Activated naive CD4-positive, alpha-beta T cell treated with anti-CD3 and anti-CD28 coated beads for 36 hours (primary cell): Measurements from ENCODE around the gene HLCS. TPM values are rescaled to one million over a fixed set of nuclear protein-coding genes. Genes with fewer than 3 reads are reported as not detected.
"Not testable (repeated sequence)": the region's sequence is repeated elsewhere in the genome, so short reads cannot be mapped to it uniquely, and the experiment has no call there.

Source experiments
- CTCF ChIA-PET: fragments of 350-600 bp; sonication (Branson Sonifier 250); formaldehyde crosslinking; loops from one replicate; lab custom pipeline; 2021; ENCODE audit warnings: antibody characterized with exemption; lab: Charles Lee
- DNase-seq: peaks from one replicate; pipeline ENCODE4 v3.0.0-alpha.2; 2020
- H3K27ac Mint-ChIP-seq: one replicate; pipeline ENCODE4 v1.8.0; 2021; ENCODE audit warnings: mild to moderate bottlenecking, mixed read lengths
- H3K27me3 Mint-ChIP-seq: one replicate; pipeline ENCODE4 v1.8.0; 2021; ENCODE audit warnings: low read depth, mixed read lengths
- H3K36me3 Mint-ChIP-seq: one replicate; pipeline ENCODE4 v1.8.0; 2021; ENCODE audit warnings: low read depth, mixed read lengths
- H3K4me1 Mint-ChIP-seq: one replicate; pipeline ENCODE4 v1.8.0; 2021; ENCODE audit warnings: low read depth, mixed read lengths
- H3K4me3 Mint-ChIP-seq: one replicate; pipeline ENCODE4 v1.8.0; 2021; ENCODE audit warnings: mild to moderate bottlenecking, moderate library complexity, mixed read lengths
- H3K9me3 Mint-ChIP-seq: one replicate; pipeline ENCODE4 v1.8.0; 2021; ENCODE audit warnings: mixed read lengths
- intact Hi-C: fragments of 100-400 bp; cut with micrococcal nuclease; formaldehyde crosslinking; loops from one replicate; pipeline ENCODE4 v1.15.1; 2023
- total RNA-seq, 2 experiments: library from RNA; stranded (reverse); gene quantifications; one replicate each; pipeline ENCODE4 v1.2.3, GENCODE V29; 2021

HLCS gene
- total RNA-seq, 2 experiments from 2014 or later, result 12.5 to 12.6 TPM

DNA sequence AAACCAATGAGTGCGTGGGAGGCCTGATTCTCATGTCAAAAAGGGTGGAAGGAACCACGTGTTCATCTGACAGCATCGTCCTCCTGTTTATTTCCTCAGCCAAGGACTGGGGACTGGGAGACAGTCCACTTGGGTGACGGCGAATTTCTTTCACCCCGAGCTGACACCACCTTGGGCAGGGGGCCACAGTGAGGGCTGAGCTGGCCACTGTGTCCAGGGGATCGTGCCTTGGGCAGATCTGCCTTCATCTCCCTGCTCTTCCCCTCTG is 145.5 kb downstream of the HLCS start:
- Mint-ChIP-seq H3K27me3 (no peaks in the 10 kb centered on the region), H3K4me1 (no peaks in the 10 kb centered on the region), H3K9me3 (no peaks in the 10 kb centered on the region), H3K4me3 (no peak overlapping the region), H3K27ac (no peak overlapping the region), H3K36me3 (peaks cover 11% of the 10 kb centered on the region)
- intact Hi-C loops, result no loop called here
- DNase-seq, result no peak
- CTCF ChIA-PET, result interaction anchor here (0.7 kb wide), 1 partner anchor 261 kb away, joined by 3 read pairs; no protein-coding TSS in a partner anchor

DNA sequence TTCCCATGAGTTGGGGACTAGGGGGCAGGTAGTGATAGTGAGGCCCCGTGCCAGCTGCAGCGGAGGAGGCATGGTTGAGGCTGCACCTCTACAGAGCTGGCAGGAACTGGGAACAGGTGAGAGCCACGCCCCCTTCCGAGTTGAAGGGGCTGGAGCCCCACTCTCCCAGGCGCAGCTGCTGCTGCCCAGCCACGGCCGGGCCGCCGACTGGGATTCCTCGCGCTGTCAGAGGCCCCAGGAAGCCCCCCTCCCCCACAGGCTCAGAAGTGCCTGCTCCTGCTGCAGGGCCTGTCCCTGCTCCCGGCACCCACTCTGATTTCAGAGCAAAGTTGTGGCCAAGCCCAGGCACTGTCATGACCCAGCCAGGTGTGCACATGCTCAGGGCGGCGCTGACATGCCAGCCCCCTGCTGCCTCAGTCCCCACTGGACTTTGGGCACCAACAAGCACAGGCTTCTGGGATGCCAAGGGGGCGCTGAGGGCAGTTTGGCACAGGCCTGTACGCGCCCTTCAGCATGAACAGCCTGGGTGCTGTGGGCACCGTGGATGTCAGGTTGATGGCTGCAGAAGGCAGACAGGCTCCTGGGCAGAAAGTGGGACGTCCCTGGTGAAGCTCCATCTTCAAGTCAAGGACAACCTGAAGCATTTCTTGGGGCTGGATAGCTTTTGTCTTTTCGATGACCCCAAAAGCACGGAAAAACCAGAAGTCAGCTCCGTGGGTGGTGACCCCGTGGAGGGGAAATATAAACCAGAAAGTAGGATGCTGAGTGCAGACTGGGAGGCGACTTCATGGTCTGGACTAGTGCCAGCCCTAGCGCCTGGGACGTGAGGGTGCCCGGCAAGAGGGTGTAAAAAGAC is 146.1 kb downstream of the HLCS start:
- no peaks in the 10 kb centered on the region for H3K4me1 Mint-ChIP-seq
- peaks cover 11% of the 10 kb centered on the region for H3K36me3 Mint-ChIP-seq
- no peak overlapping the region for H3K4me3 Mint-ChIP-seq
- H3K27me3 Mint-ChIP-seq, result no peaks in the 10 kb centered on the region
- intact Hi-C loops, result no loop called here
- H3K9me3 Mint-ChIP-seq, result no peaks in the 10 kb centered on the region
- CTCF ChIA-PET, result no interaction called here
- DNase-seq, result no peak
- no peak overlapping the region for H3K27ac Mint-ChIP-seq

GRCh38 chr21:36817732-36818450 is 148.6 kb downstream of the HLCS start:
- Mint-ChIP-seq H3K9me3 (no peaks in the 10 kb centered on the region), H3K27me3 (no peaks in the 10 kb centered on the region), H3K4me3 (no peak overlapping the region), H3K4me1 (no peaks in the 10 kb centered on the region), H3K36me3 (peaks cover 5% of the 10 kb centered on the region), H3K27ac (no peak overlapping the region)
- intact Hi-C loops, result no loop called here
- CTCF ChIA-PET, result no interaction called here
- DNase-seq, result no peak

- DNase-seq, result no peak
- CTCF ChIA-PET, result interaction anchor here (0.6 to 0.8 kb wide), 2 partner anchors 37 to 198 kb away, joined by 4 to 9 read pairs; no protein-coding TSS in a partner anchor
- intact Hi-C loops, result no loop called here
- no peak overlapping the region for H3K27ac Mint-ChIP-seq
- no peak overlapping the region for H3K4me3 Mint-ChIP-seq
- no peaks in the 10 kb centered on the region for H3K4me1 Mint-ChIP-seq
- H3K27me3 Mint-ChIP-seq, result no peaks in the 10 kb centered on the region
- H3K36me3 Mint-ChIP-seq, result peaks cover 4% of the 10 kb centered on the region
- H3K9me3 Mint-ChIP-seq, result no peaks in the 10 kb centered on the region
These were observed 149.8 kb downstream of the HLCS start for GRCh38 chr21:36816561-36817130.

DNA sequence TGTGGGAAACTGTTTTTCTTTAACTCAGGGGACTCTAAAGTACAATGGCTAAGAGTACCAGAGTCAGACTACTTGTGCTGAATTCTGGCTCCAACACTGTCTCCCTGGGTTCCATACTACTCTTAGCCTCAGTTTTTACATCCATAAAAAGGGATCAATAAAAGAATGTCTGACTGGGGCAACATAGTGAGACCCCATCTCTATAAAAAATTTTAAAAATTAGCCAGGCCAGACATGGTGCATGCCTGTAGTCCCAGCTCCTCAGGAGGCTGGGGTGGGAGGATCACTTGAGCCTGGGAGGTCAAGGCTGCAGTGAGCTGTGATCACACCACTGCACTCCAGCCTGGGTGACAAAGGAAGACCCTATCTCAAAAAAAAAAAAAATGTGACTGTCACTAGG is 150.4 kb downstream of the HLCS start:
- H3K4me1 Mint-ChIP-seq, H3K4me3 Mint-ChIP-seq, H3K27me3 Mint-ChIP-seq, intact Hi-C loops, H3K27ac Mint-ChIP-seq, H3K36me3 Mint-ChIP-seq, DNase-seq, H3K9me3 Mint-ChIP-seq: not testable (repeated sequence)
- CTCF ChIA-PET, result interaction anchor here (0.6 to 0.8 kb wide), 2 partner anchors 38 to 199 kb away, joined by 4 to 9 read pairs; no protein-coding TSS in a partner anchor

GRCh38 chr21:36815284-36815683 is 151.2 kb downstream of the HLCS start:
- Mint-ChIP-seq H3K9me3 (no peaks in the 10 kb centered on the region), H3K27me3 (no peaks in the 10 kb centered on the region), H3K27ac (no peak overlapping the region), H3K36me3 (no peaks in the 10 kb centered on the region), H3K4me1 (no peaks in the 10 kb centered on the region), H3K4me3 (no peak overlapping the region)
- DNase-seq, result no peak
- intact Hi-C loops, result no loop called here
- CTCF ChIA-PET, result no interaction called here

GRCh38 chr21:36813052-36813451 is 153.4 kb downstream of the HLCS start:
- H3K4me3 Mint-ChIP-seq, result no peak overlapping the region
- intact Hi-C loops, result no loop called here
- no peaks in the 10 kb centered on the region for H3K9me3 Mint-ChIP-seq
- no peaks in the 10 kb centered on the region for H3K27me3 Mint-ChIP-seq
- no peaks in the 10 kb centered on the region for H3K4me1 Mint-ChIP-seq
- no peaks in the 10 kb centered on the region for H3K36me3 Mint-ChIP-seq
- CTCF ChIA-PET, result no interaction called here
- H3K27ac Mint-ChIP-seq, result no peak overlapping the region
- no peak for DNase-seq

- CTCF ChIA-PET, result no interaction called here
- no peaks in the 10 kb centered on the region for H3K4me1 Mint-ChIP-seq
These were observed 154.7 kb downstream of the HLCS start for GRCh38 chr21:36811762-36812161.

DNA sequence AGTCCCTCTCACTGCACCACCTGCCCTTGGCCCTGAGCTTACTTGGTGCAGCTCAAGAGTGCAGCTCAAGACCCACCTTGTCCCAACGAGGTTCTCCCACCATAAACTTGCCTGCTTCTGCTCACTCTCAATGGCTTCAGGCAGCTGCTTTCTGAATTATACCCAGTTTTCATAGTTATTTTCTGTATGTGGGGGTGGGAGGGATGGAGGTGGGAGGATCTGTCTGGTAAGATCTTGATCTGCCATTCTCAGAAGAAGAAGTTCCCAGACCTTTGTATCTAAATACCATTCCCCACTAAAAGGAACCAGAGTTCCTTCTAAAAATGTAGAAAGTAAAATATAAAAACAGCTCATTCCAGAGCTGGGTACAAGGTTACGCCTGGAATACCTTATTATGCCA is 156.0 kb downstream of the HLCS start:
- CTCF ChIA-PET, result no interaction called here
- H3K9me3 Mint-ChIP-seq, result no peaks in the 10 kb centered on the region

More at GRCh38 chr21:36811762-36812161, 154.7 kb downstream of the HLCS start:
- Mint-ChIP-seq H3K27me3 (no peaks in the 10 kb centered on the region), H3K4me3 (no peak overlapping the region), H3K27ac (no peak overlapping the region), H3K9me3 (no peaks in the 10 kb centered on the region), H3K36me3 (no peaks in the 10 kb centered on the region)
- DNase-seq, result no peak
- intact Hi-C loops, result no loop called here

DNA sequence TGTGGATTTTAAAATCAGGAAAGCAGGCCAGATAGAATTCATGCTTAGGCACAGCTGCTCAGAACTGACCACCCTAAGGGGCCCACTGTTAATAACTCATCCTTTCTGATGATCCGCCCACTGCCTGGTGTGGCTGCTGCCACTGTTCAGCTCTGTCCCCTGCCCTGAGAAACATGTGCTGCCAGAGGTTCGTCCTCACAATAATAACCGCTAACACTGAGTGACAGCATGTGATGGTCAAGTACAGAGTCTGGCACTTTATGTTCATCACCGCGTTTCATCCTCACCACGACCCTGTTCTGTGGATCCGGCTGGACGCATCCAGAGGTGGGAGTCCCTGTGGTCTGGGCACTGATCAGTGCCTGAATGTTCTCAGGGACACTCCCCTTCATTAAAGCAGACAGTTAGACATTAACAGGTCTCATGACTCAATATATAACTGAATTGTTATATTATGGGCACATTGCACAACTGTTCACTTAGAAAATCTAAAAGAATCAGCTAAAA is 159.0 kb downstream of the HLCS start:
- CTCF ChIA-PET, result interaction anchor here (1.1 kb wide), 1 partner anchor 304 kb away, joined by 3 read pairs; no protein-coding TSS in a partner anchor
- intact Hi-C loops, result no loop called here
- no peak for DNase-seq
- Mint-ChIP-seq H3K4me3 (no peak overlapping the region), H3K27me3 (no peaks in the 10 kb centered on the region), H3K36me3 (peaks cover 5% of the 10 kb centered on the region), H3K9me3 (no peaks in the 10 kb centered on the region), H3K27ac (no peak overlapping the region), H3K4me1 (no peaks in the 10 kb centered on the region)

More for the DNA sequence above, 156.0 kb downstream of the HLCS start:
- Mint-ChIP-seq H3K27ac (no peak overlapping the region), H3K27me3 (no peaks in the 10 kb centered on the region), H3K4me3 (no peak overlapping the region), H3K36me3 (no peaks in the 10 kb centered on the region), H3K4me1 (no peaks in the 10 kb centered on the region)
- intact Hi-C loops, result no loop called here
- no peak for DNase-seq

GRCh38 chr21:36806103-36806502 is 160.4 kb downstream of the HLCS start:
- no peak overlapping the region for H3K4me3 Mint-ChIP-seq
- DNase-seq, result no peak
- peaks cover 5% of the 10 kb centered on the region for H3K36me3 Mint-ChIP-seq
- H3K4me1 Mint-ChIP-seq, result no peaks in the 10 kb centered on the region
- intact Hi-C loops, result no loop called here
- H3K27ac Mint-ChIP-seq, result no peak overlapping the region
- H3K27me3 Mint-ChIP-seq, result no peaks in the 10 kb centered on the region
- CTCF ChIA-PET, result no interaction called here
- no peaks in the 10 kb centered on the region for H3K9me3 Mint-ChIP-seq

DNA sequence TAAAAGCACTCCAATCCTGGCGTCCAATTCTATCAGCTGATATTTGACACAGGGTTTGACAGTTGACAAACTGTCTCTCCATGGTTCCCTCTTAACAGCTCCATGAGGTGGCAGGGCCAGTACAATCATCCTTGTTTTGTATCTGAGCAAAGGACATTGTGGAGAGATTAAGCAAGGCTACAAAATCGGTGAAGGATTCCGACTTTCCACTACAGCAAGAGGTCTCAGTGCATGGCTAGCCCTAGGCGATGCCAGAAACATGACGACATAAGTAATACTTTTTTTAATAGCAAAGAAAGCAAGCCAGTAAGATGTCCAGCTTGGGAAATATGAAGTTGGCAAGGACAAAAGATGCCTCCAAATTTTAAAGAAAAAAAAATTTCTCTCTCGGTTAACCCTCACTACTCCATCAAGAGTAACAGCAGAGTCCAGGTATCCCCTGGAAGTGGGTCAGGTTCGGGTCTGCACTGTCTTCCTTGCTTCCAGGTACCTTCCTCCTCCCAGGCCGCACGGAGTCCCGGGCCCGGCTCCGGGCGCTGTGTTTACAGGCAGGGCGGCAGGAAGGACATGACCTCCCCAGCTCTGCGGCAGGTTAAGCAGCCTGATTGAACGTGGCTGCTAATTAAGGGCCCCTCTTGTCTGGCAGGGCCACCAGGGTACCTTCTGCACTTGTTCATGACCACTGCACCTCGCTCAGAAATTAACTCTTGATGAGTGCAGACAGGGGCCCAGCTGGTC is 161.4 kb downstream of the HLCS start:
- Mint-ChIP-seq H3K9me3 (no peaks in the 10 kb centered on the region), H3K4me1 (no peaks in the 10 kb centered on the region), H3K27ac (no peak overlapping the region), H3K36me3 (peaks cover 9% of the 10 kb centered on the region), H3K4me3 (no peak overlapping the region), H3K27me3 (no peaks in the 10 kb centered on the region)
- CTCF ChIA-PET, result interaction anchor here (0.6 kb wide), 1 partner anchor 22 kb away, joined by 3 read pairs; no protein-coding TSS in a partner anchor
- intact Hi-C loops, result no loop called here
- no peak for DNase-seq
